MCF 10A (cell line): ENCODE measurements around the gene SNX25. TPM values are rescaled to one million over a fixed set of nuclear protein-coding genes. Genes with fewer than 3 reads are reported as not detected.

Experiments
- BruUV-seq: library from RNA; stranded (reverse); fragments of 400-500 nt; replicated peaks from 2 replicates; lab custom pipeline; 2021; lab: Mats Ljungman, UMichigan
- CTCF ChIA-PET: fragments of 300-600 bp; sonication (Branson Sonifier 250); formaldehyde crosslinking; extraction: SDS; loops from one replicate; lab custom pipeline; 2021; ENCODE audit warnings: antibody characterized with exemption, inconsistent platforms; lab: Yijun Ruan, JAX
- POLR2A ChIA-PET: fragments of 300-600, 350-650 bp; sonication (Branson Sonifier 250); formaldehyde crosslinking; extraction: SDS; loops from one replicate; lab custom pipeline; 2020; ENCODE audit warnings: antibody characterized with exemption, inconsistent platforms; lab: Yijun Ruan, JAX
- DNase-seq: peaks from one replicate; pipeline ENCODE4 v3.0.0-alpha.2; 2018; ENCODE audit not compliant: unreplicated experiment
- H3K27ac Mint-ChIP-seq: one replicate; pipeline ENCODE4 v1.8.0; 2022; ENCODE audit warnings: mild to moderate bottlenecking, low read depth, mixed read lengths; ENCODE audit not compliant: unreplicated experiment
- H3K27me3 Mint-ChIP-seq: one replicate; pipeline ENCODE4 v1.8.0; 2022; ENCODE audit warnings: mixed read lengths; ENCODE audit not compliant: insufficient read depth, unreplicated experiment
- H3K36me3 Mint-ChIP-seq: one replicate; pipeline ENCODE4 v1.8.0; 2022; ENCODE audit warnings: mild to moderate bottlenecking, moderate library complexity, mixed read lengths; ENCODE audit not compliant: insufficient read depth, unreplicated experiment
- H3K4me1 Mint-ChIP-seq: one replicate; pipeline ENCODE4 v1.8.0; 2022; ENCODE audit warnings: mixed read lengths; ENCODE audit not compliant: insufficient read depth, unreplicated experiment
- H3K4me3 Mint-ChIP-seq: one replicate; pipeline ENCODE4 v1.8.0; 2022; ENCODE audit warnings: mild to moderate bottlenecking, moderate library complexity, mixed read lengths; ENCODE audit not compliant: unreplicated experiment
- H3K9me3 Mint-ChIP-seq: one replicate; pipeline ENCODE4 v1.8.0; 2022; ENCODE audit warnings: mixed read lengths; ENCODE audit not compliant: unreplicated experiment
- CTCF ChIP-seq: fragments of 200-600 bp; IDR thresholded peaks from one replicate; pipeline ENCODE4 v1.8.0; 2022; ENCODE audit warnings: antibody characterized with exemption, mild to moderate bottlenecking; ENCODE audit not compliant: unreplicated experiment
- intact Hi-C: fragments of 100-400 bp; cut with micrococcal nuclease; formaldehyde crosslinking; loops from 2 replicates; pipeline ENCODE4 v1.14.1; 2022
- total RNA-seq: library from RNA; stranded (reverse); gene quantifications from 2 replicates; pipeline ENCODE4 v1.2.3, GENCODE V29; 2022

The SNX25 gene
- total RNA-seq, 1 experiment from 2014 or later: 10.5 TPM

- intact Hi-C loops: no loop called here
- no peak for TF ChIP-seq CTCF
- no peak overlapping the region for H3K4me3 Mint-ChIP-seq
- H3K9me3 Mint-ChIP-seq: no peaks in the 10 kb centered on the region
- BruUV-seq: no TSS peak
- peak; percentile 22 for DNase-seq
- POLR2A ChIA-PET: no interaction called here
- H3K27ac Mint-ChIP-seq: no peak overlapping the region
- peaks cover 7% of the 10 kb centered on the region for H3K36me3 Mint-ChIP-seq
- H3K27me3 Mint-ChIP-seq: no peaks in the 10 kb centered on the region
- CTCF ChIA-PET: no interaction called here
- peaks cover 15% of the 10 kb centered on the region for H3K4me1 Mint-ChIP-seq
Measured at GRCh38 chr4:185282968-185283367, 73.6 kb downstream of the SNX25 start.

- DNase-seq: peak; percentile 32
- Mint-ChIP-seq H3K27me3 (no peaks in the 10 kb centered on the region), H3K27ac (no peak overlapping the region), H3K4me3 (no peak overlapping the region), H3K9me3 (no peaks in the 10 kb centered on the region), H3K4me1 (peaks cover 15% of the 10 kb centered on the region), H3K36me3 (peaks cover 12% of the 10 kb centered on the region)
- POLR2A ChIA-PET: no interaction called here
- TF ChIP-seq CTCF: no peak
- BruUV-seq: no TSS peak
- CTCF ChIA-PET: no interaction called here
- intact Hi-C loops: no loop called here
Measured at GRCh38 chr4:185283723-185284122, 74.3 kb downstream of the SNX25 start.

- POLR2A ChIA-PET: interaction anchor here (0.7 kb wide), 1 partner anchor 25 kb away, joined by 3 read pairs; no protein-coding TSS in a partner anchor
- Mint-ChIP-seq H3K36me3 (peaks cover 7% of the 10 kb centered on the region), H3K27me3 (no peaks in the 10 kb centered on the region), H3K27ac (no peak overlapping the region), H3K4me3 (no peak overlapping the region), H3K4me1 (peaks cover 15% of the 10 kb centered on the region), H3K9me3 (no peaks in the 10 kb centered on the region)
- no TSS peak for BruUV-seq
- no peak for TF ChIP-seq CTCF
- no peak for DNase-seq
- intact Hi-C loops: no loop called here
- CTCF ChIA-PET: interaction anchor here (0.6 to 0.7 kb wide), 3 partner anchors 15 to 1601 kb away, joined by 3 to 4 read pairs (median 3); no protein-coding TSS in a partner anchor
Measured at GRCh38 chr4:185285632-185286393, 76.4 kb downstream of the SNX25 start.

- H3K4me1 Mint-ChIP-seq: peaks cover 15% of the 10 kb centered on the region
- no peak overlapping the region for H3K4me3 Mint-ChIP-seq
- CTCF ChIA-PET: interaction anchor here (0.6 to 1.0 kb wide), 3 partner anchors 10 to 223 kb away, joined by 3 read pairs; no protein-coding TSS in a partner anchor
- H3K27me3 Mint-ChIP-seq: no peaks in the 10 kb centered on the region
- no peaks in the 10 kb centered on the region for H3K9me3 Mint-ChIP-seq
- H3K36me3 Mint-ChIP-seq: peaks cover 13% of the 10 kb centered on the region
- POLR2A ChIA-PET: no interaction called here
- no peak overlapping the region for H3K27ac Mint-ChIP-seq
- intact Hi-C loops: no loop called here
- TF ChIP-seq CTCF: no peak
- no TSS peak for BruUV-seq
- DNase-seq: no peak
Measured at GRCh38 chr4:185286571-185286970, 77.2 kb downstream of the SNX25 start.
